ENCODE results near the gene ARHGEF16.

GRCh38 chr1:3481046-3481445 lies 26.6 kb downstream of the ARHGEF16 start:
- no peak for TF ChIP-seq CTCF (conservative IDR thresholded peaks at IDR 0.05; ENCODE audit: low read depth, low read length)
- TF ChIP-seq EZH2 (IDR thresholded peaks at IDR 0.05; ENCODE audit: borderline replicate concordance, low read depth, low read length, poor library complexity, severe bottlenecking) = no peak
